GM12878 (cell line): ENCODE data around the gene SRRM5. TPM values are rescaled to one million over a fixed set of nuclear protein-coding genes. Genes with fewer than 3 reads are reported as not detected.

Source experiments
- ATAC-seq: fragments of 200-7000 bp; cut with Tn5 transposase; 3 replicates; pipeline ENCODE4 v1.9.1; 2020; ENCODE audit warnings: mild to moderate bottlenecking, moderate library complexity
- BruUV-seq: library from RNA; stranded (reverse); fragments of 400-500 nt; replicated peaks from 2 replicates; lab custom pipeline; 2021; lab: Mats Ljungman, UMichigan
- CTCF ChIA-PET: fragments of 300-600 bp; sonication (Branson Sonifier 250); formaldehyde crosslinking; extraction: SDS; loops from one replicate; lab custom pipeline; 2021; ENCODE audit warnings: inconsistent platforms; lab: Yijun Ruan, JAX
- POLR2A ChIA-PET: fragments of 350-600 bp; formaldehyde crosslinking; extraction: SDS; loops from one replicate; lab custom pipeline; 2021; ENCODE audit warnings: inconsistent platforms; lab: Charles Lee
- RAD21 ChIA-PET: fragments of 300-600 bp; sonication (Branson Sonifier 250); formaldehyde crosslinking; loops from one replicate; lab custom pipeline; 2023; ENCODE audit warnings: antibody characterized with exemption; ENCODE audit not compliant: unreplicated experiment; lab: Charles Lee
- SMC1A ChIA-PET: fragments of 300-600 bp; sonication (Branson Sonifier 250); formaldehyde crosslinking; loops from one replicate; lab custom pipeline; 2023; ENCODE audit not compliant: unreplicated experiment, uncharacterized antibody; lab: Charles Lee
- DNase-seq: peaks from one replicate; pipeline ENCODE4 v3.0.0-alpha.2; 2011; ENCODE audit warnings: low read depth, low spot score
- FAIRE-seq: peaks from 3 replicates; lab custom pipeline; 2011; peaks lifted over from hg19 to GRCh38; lab: Jason Lieb, UNC
- H2AFZ ChIP-seq: 2 replicates; pipeline ENCODE4 v1.6.0; 2011; ENCODE audit warnings: low read depth, low read length, control low read depth; ENCODE audit not compliant: control insufficient read depth
- H3K27ac ChIP-seq: 2 replicates; pipeline ENCODE4 v1.5.1; 2011; ENCODE audit warnings: control low read depth; ENCODE audit not compliant: control insufficient read depth, insufficient read depth
- H3K27me3 ChIP-seq, 2 experiments: replicated peaks in 1 of 2; 2 replicates each; pipeline versions ENCODE4 v1.6.0 to v1.6.1; 2011; ENCODE audit warnings: low read length in 1 of 2; ENCODE audit not compliant: control insufficient read depth in 2 of 2, insufficient read depth in 2 of 2
- H3K36me3 ChIP-seq, 2 experiments: 2 replicates each; pipeline ENCODE4 v1.5.1; 2011; ENCODE audit warnings: low read length in 1 of 2; ENCODE audit not compliant: control insufficient read depth in 2 of 2, insufficient read depth in 2 of 2
- H3K4me1 ChIP-seq: 2 replicates; pipeline ENCODE4 v1.6.1; 2011; ENCODE audit warnings: mild to moderate bottlenecking, low read length, moderate library complexity, mixed read lengths; ENCODE audit not compliant: control insufficient read depth, insufficient read depth
- H3K4me2 ChIP-seq: 2 replicates; pipeline ENCODE4 v1.6.0; 2011; ENCODE audit warnings: control low read depth; ENCODE audit not compliant: control insufficient read depth, insufficient read depth
- H3K4me3 ChIP-seq: fragments of 200-600 bp; sonication (generic); 2 replicates; pipeline ENCODE4 v1.5.1; 2016
- H3K79me2 ChIP-seq: 2 replicates; pipeline ENCODE4 v1.6.0; 2011; ENCODE audit warnings: low read length; ENCODE audit not compliant: control insufficient read depth, insufficient read depth
- H3K9ac ChIP-seq: 2 replicates; pipeline ENCODE4 v1.8.0; 2011; ENCODE audit warnings: low read length, control low read depth, mixed read lengths; ENCODE audit not compliant: control insufficient read depth, insufficient read depth
- H3K9me3 ChIP-seq: replicated peaks from 3 replicates; pipeline ENCODE4 v1.5.1; 2011; ENCODE audit warnings: mild to moderate bottlenecking, low read length; ENCODE audit not compliant: control insufficient read depth, insufficient read depth
- H4K20me1 ChIP-seq: 2 replicates; pipeline ENCODE4 v1.6.0; 2011; ENCODE audit not compliant: control insufficient read depth, insufficient read depth
- BCL11A ChIP-seq: IDR thresholded peaks from 2 replicates; pipeline ENCODE4 v1.6.1; 2011; ENCODE audit warnings: low read depth, low read length
- BMI1 ChIP-seq: fragments of 450-650 bp; IDR thresholded peaks from 2 replicates; pipeline ENCODE4 v1.6.1; 2016; ENCODE audit warnings: mild to moderate bottlenecking, moderate library complexity, borderline replicate concordance
- BRCA1 ChIP-seq: IDR thresholded peaks from 2 replicates; pipeline ENCODE4 v1.6.1; 2011; ENCODE audit warnings: low read depth, low read length, improper control_type of control experiment
- CREM ChIP-seq: IDR thresholded peaks from 2 replicates; pipeline ENCODE4 v1.6.1; 2014; ENCODE audit warnings: antibody characterized with exemption, low read depth
- DPF2 ChIP-seq: fragments of 450-650 bp; IDR thresholded peaks from 2 replicates; pipeline ENCODE4 v1.6.1; 2017; ENCODE audit warnings: mild to moderate bottlenecking
- MEF2A ChIP-seq: IDR thresholded peaks from 2 replicates; pipeline ENCODE4 v1.6.1; 2011; ENCODE audit warnings: low read depth, mild to moderate bottlenecking, low read length, moderate library complexity; ENCODE audit not compliant: insufficient read depth
- MTA2 ChIP-seq: fragments of 450-650 bp; IDR thresholded peaks from 2 replicates; pipeline ENCODE4 v1.6.1; 2016; ENCODE audit warnings: low read depth, mild to moderate bottlenecking, moderate library complexity
- NRF1 ChIP-seq: conservative IDR thresholded peaks from 2 replicates; pipeline ENCODE4 v1.6.1; 2011; ENCODE audit warnings: mild to moderate bottlenecking, low read depth, low read length, improper control_type of control experiment
- RUNX3 ChIP-seq: IDR thresholded peaks from 2 replicates; pipeline ENCODE4 v1.6.1; 2012; ENCODE audit warnings: low read length, inconsistent platforms
- SMARCA5 ChIP-seq: fragments of 450-650 bp; IDR thresholded peaks from 2 replicates; pipeline ENCODE4 v1.6.1; 2017; ENCODE audit warnings: mild to moderate bottlenecking
- YY1 ChIP-seq: IDR thresholded peaks from 2 replicates; pipeline ENCODE4 v1.6.1; 2011; ENCODE audit warnings: low read depth, mild to moderate bottlenecking, low read length
- ZSCAN29 ChIP-seq: fragments of 450-650 bp; IDR thresholded peaks from 2 replicates; pipeline ENCODE4 v1.6.1; 2017; ENCODE audit warnings: mild to moderate bottlenecking, moderate library complexity
- WGBS: methylation state at CpG from one replicate; pipeline ENCODE4 v1.1.6; 2016; ENCODE audit warnings: low lambda C conversion rate; ENCODE audit not compliant: insufficient replicate concordance, insufficient coverage; ENCODE audit errors: missing lambda C conversion rate; 5-methylcytosine and 5-hydroxymethylcytosine counted together
- in situ Hi-C: fragments of 300-500 bp; cut with MboI; formaldehyde crosslinking; loops from 9 replicates; pipeline ENCODE4 v1.14.3; 2018; ENCODE audit warnings: mixed read lengths
- intact Hi-C: fragments of 100-400 bp; cut with micrococcal nuclease; formaldehyde crosslinking; loops from one replicate; pipeline ENCODE4 v1.14.2; 2022; ENCODE audit not compliant: unreplicated experiment
- polyA plus RNA-seq, 11 experiments: library from polyadenylated mRNA; depleted of rRNA in 4 of 11; unstranded in 6 of 11; stranded (reverse) in 5 of 11; fragments of >200 nt; fragmentation: Nextera tagmentation in 4 of 11; fragmentation: Illumina TruSeq in 1 of 11; extraction: Ambion mirVana in 4 of 11; extraction: Trizol in 1 of 11; gene quantifications; 1 replicate in 1 of 11; 2 replicates in 10 of 11; pipeline versions ENCODE4 v1.2.1 to v1.2.3, GENCODE V29; 2011 to 2016; ENCODE audit warnings: inconsistent platforms in 2 of 11, missing spikeins in 2 of 11, low read depth in 1 of 11
- total RNA-seq, 4 experiments: library from RNA; depleted of rRNA in 3 of 4; stranded (reverse); fragments of >200 nt in 3 of 4; fragmentation: Illumina TruSeq in 1 of 4; extraction: Trizol in 1 of 4; gene quantifications; 2 replicates each; pipeline versions ENCODE4 v1.2.1 to v1.2.3, GENCODE V29; 2013 to 2021
- TF ChIP-seq, protein P1 (sequence below): fragments of 450-650 bp; IDR thresholded peaks from 2 replicates; pipeline ENCODE4 v1.6.1; 2017; ENCODE audit warnings: mild to moderate bottlenecking
- TF ChIP-seq, protein P2 (sequence below): IDR thresholded peaks from 2 replicates; pipeline ENCODE4 v1.6.1; 2011; ENCODE audit warnings: low read depth, low read length, improper control_type of control experiment, borderline replicate concordance

The SRRM5 gene
- total and polyA plus RNA-seq, 10 of the 15 experiments (the other 5 are each of a cell fraction or from before 2014, with no cell fraction given): 0.06 to 0.38 (median 0.24) TPM; not detected in 2

DNA sequence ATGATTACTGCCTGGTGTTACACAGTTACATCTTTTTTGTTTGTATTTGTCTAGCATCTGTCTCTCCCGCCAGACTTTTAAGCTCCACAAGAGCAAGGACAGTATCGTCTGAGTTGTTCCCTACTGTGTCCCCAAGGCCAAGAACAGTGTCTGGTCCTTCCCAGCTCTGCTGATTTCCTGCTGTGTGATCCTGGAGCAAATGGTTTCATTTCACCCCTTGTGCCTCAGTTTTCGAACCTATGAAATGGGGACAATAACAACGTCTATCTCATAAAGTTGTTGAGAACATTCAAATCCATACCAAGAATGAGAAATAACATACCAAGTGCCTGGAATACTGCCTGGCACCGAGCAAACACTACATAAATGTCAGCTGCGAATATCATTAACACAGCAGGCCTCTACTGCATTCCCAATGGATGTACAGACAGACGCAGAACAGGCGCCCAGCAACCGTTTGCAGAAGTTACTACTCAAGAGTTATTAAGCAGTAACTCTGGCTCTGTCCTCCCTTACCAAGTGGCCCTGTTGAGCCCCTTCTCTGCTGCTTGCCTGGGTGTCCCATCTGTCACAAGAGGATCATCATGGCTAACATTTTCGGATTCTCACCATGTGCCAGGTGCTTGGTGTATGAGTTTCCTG lies 48.0 kb upstream of the SRRM5 start:
- ChIA-PET SMC1A (interaction anchor here (1.0 kb wide), 1 partner anchor 10 kb away, joined by 4 read pairs; the partner anchor contains the start of gene XRCC1), RAD21 (no interaction called here), CTCF (interaction anchor here (1.6 kb wide), 1 partner anchor 9 kb away, joined by 8 read pairs; no protein-coding TSS in a partner anchor), POLR2A (interaction anchor here (0.7 kb wide), 1 partner anchor 224 kb away, joined by 3 read pairs; no protein-coding TSS in a partner anchor)
- intact Hi-C loops: no loop called here
- TSS peak; percentile 35 for BruUV-seq
- 48% methylated on average over 10 of the region's 10 CpGs for WGBS
- DNase-seq (no peak), FAIRE-seq (no peak), ATAC-seq (no peak)
- Histone ChIP-seq H3K27ac (no peak overlapping the region), H3K4me3 (no peak overlapping the region), H2AFZ (no peak overlapping the region), H3K36me3 (no peaks in the 10 kb centered on the region; a peak in 1 of 4 replicates), H3K9ac (no peak overlapping the region), H3K79me2 (no peaks in the 10 kb centered on the region), H3K27me3 (no peaks in the 10 kb centered on the region), H3K4me1 (peaks cover 12% of the 10 kb centered on the region), H3K4me2 (no peak overlapping the region), H3K9me3 (no peaks in the 10 kb centered on the region), H4K20me1 (no peaks in the 10 kb centered on the region)
- in situ Hi-C loops: no loop called here
- no peak for TF ChIP-seq MEF2A
- no peak for TF ChIP-seq BMI1
- no peak for TF ChIP-seq YY1
- no peak for TF ChIP-seq BCL11A
- no peak for TF ChIP-seq ZSCAN29
- TF ChIP-seq BRCA1: no peak
- TF ChIP-seq, protein P1, sequence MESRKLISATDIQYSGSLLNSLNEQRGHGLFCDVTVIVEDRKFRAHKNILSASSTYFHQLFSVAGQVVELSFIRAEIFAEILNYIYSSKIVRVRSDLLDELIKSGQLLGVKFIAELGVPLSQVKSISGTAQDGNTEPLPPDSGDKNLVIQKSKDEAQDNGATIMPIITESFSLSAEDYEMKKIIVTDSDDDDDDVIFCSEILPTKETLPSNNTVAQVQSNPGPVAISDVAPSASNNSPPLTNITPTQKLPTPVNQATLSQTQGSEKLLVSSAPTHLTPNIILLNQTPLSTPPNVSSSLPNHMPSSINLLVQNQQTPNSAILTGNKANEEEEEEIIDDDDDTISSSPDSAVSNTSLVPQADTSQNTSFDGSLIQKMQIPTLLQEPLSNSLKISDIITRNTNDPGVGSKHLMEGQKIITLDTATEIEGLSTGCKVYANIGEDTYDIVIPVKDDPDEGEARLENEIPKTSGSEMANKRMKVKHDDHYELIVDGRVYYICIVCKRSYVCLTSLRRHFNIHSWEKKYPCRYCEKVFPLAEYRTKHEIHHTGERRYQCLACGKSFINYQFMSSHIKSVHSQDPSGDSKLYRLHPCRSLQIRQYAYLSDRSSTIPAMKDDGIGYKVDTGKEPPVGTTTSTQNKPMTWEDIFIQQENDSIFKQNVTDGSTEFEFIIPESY: no peak
- TF ChIP-seq, protein P2, sequence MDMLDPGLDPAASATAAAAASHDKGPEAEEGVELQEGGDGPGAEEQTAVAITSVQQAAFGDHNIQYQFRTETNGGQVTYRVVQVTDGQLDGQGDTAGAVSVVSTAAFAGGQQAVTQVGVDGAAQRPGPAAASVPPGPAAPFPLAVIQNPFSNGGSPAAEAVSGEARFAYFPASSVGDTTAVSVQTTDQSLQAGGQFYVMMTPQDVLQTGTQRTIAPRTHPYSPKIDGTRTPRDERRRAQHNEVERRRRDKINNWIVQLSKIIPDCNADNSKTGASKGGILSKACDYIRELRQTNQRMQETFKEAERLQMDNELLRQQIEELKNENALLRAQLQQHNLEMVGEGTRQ: no peak
- TF ChIP-seq NRF1: no peak
- no peak for TF ChIP-seq CREM
- TF ChIP-seq MTA2: no peak
- TF ChIP-seq SMARCA5: no peak
- no peak for TF ChIP-seq DPF2
- TF ChIP-seq RUNX3: no peak
